Measurements from ENCODE around the gene SLC3A2. TPM values are rescaled to one million over a fixed set of nuclear protein-coding genes. Genes with fewer than 3 reads are reported as not detected.

Gene SLC3A2
- total RNA-seq, 1 donor from 2014 or later: 175 TPM

GRCh38 chr11:62880231-62880802 lies 379 bp upstream of the SLC3A2 start:
- DNase-seq (ENCODE audit: low read depth, low spot score): no peak

- peak; percentile 90 for DNase-seq (ENCODE audit: low read depth, low spot score)
These were observed 1.1 kb downstream of the SLC3A2 start for GRCh38 chr11:62881579-62882430.

- no peak for DNase-seq (ENCODE audit: low read depth, low spot score)
These were observed 1.7 kb downstream of the SLC3A2 start for GRCh38 chr11:62882431-62882749.

DNA sequence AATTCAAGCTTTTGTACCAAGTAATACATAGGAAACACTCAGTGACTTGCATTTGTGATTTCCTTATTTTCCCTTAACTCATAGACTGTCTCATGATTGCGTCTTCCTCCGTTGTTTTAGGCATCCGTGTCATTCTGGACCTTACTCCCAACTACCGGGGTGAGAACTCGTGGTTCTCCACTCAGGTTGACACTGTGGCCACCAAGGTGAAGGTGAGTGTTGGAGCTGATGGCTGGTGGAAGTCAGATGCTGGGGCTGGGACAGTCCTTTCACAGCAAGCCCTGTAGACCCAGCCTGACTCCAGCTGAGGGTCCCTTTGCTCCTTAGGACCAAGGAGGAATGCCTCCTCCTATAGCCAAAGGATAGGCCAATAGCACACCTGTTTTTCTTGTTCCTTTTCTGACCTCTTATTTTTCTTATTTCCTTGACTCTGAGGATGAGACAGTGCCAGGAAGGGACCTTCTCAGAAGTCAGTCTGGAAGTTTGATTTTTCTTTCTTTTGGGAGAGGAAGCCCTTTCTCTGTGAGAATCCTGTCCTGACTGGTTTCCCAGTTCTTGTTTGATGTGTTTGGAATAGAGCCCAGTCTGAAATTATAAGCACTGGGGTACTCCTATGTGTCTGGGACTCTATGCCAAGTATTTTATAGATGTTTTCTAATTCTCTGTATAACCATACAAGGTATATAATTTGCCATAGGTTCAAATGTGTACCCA lies 2.2 kb downstream of the SLC3A2 start:
- DNase-seq (ENCODE audit: low read depth, low spot score): no peak

DNA sequence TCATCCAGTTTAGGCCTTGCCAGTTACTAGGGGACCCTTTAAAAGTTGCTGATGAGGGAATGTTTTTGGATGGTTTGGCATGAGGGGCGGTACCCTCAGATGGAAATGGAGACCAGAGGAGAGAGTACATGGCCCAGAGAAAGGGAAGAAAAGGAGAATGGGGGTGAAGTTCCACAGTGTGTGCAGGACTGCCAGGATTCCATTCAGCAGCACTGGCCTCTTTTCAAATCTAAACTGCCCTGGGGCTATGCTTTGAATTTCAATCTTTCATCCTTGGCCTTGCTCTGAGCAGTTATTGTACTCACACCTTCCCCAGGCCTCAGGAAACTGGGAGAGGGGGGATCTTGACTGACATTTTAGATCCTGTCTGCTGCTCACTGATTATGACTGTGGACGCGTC lies 3.0 kb downstream of the SLC3A2 start:
- no peak for DNase-seq (ENCODE audit: low read depth, low spot score)

GRCh38 chr11:62885137-62885750 lies 4.5 kb downstream of the SLC3A2 start:
- no peak for DNase-seq (ENCODE audit: low read depth, low spot score)

GRCh38 chr11:62888406-62888805 lies 7.7 kb downstream of the SLC3A2 start:
- no peak for DNase-seq (ENCODE audit: low read depth, low spot score)

GRCh38 chr11:62889126-62889483 lies 8.4 kb downstream of the SLC3A2 start:
- DNase-seq (ENCODE audit: low read depth, low spot score): no peak

- peak; percentile 35 for DNase-seq (ENCODE audit: low read depth, low spot score)
These were observed 9.1 kb downstream of the SLC3A2 start for GRCh38 chr11:62889484-62890437.

- no peak for DNase-seq (ENCODE audit: low read depth, low spot score)
These were observed 11.6 kb downstream of the SLC3A2 start for GRCh38 chr11:62892077-62892922.

DNA sequence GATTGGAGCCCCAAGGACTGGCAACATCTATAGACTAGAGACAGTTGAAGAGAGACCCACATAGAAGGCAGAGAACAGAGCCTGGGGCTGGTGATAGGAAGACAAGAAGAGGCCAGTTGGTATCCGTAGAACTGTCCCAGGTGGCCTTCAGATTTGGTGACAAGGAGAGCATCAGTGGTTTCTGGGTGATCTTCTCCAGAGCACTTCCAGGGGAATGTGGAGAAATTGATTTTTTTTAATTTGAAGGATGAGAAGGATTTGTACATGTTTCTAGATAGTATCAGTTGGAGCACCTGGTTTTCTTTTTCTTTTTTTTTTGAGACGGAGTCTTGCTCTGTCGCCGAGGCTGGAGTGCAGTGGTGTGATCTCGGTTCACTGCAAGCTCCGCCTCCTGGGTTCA lies 14.8 kb downstream of the SLC3A2 start:
- no peak for DNase-seq (ENCODE audit: low read depth, low spot score)

- DNase-seq (ENCODE audit: low read depth, low spot score): no peak
These were observed 15.4 kb downstream of the SLC3A2 start for GRCh38 chr11:62896049-62896448.

DNA sequence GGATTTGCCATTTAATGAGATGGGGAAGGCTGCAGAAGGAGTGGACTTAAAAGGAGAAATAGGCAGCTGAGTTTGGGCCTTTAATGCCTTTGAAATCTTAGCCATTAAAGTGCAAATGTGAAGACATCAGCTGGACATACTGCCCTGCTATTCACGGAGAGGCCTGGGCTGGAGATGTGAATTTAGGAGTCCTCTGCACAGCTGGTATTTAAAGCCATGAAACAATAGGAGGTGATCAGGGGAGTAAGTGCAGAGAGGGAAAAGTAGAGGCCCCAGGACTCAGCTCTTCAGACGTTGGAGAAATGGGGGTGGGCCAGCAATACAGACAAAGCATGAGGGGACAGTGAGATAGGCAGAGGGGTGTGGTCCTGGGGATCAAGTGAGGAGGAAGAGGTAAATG lies 16.6 kb downstream of the SLC3A2 start:
- DNase-seq (ENCODE audit: low read depth, low spot score): no peak

DNA sequence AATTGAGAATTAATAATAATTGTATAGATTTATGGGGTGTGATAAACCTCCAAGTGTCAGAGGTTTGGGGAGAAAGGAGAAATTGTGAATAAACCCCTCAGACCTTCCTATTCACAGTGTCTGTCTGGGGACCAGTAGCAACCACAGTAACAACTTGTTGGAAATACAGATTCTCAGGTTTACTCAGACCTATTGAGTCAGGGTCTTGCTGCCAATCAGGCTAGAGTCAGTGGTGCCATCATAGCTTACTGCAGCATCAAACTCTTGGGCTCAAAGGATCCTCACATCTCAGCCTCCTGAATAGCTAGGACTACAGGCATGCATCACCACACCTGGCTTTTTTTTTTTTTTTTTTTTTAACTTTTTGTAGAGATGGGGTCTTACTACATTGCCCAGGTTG lies 17.3 kb downstream of the SLC3A2 start:
- DNase-seq (ENCODE audit: low read depth, low spot score): no peak

GRCh38 chr11:62902932-62903331 lies 22.2 kb downstream of the SLC3A2 start:
- no peak for DNase-seq (ENCODE audit: low read depth, low spot score)

- DNase-seq (ENCODE audit: low read depth, low spot score): no peak
These were observed 24.6 kb downstream of the SLC3A2 start for GRCh38 chr11:62905296-62905695.

DNA sequence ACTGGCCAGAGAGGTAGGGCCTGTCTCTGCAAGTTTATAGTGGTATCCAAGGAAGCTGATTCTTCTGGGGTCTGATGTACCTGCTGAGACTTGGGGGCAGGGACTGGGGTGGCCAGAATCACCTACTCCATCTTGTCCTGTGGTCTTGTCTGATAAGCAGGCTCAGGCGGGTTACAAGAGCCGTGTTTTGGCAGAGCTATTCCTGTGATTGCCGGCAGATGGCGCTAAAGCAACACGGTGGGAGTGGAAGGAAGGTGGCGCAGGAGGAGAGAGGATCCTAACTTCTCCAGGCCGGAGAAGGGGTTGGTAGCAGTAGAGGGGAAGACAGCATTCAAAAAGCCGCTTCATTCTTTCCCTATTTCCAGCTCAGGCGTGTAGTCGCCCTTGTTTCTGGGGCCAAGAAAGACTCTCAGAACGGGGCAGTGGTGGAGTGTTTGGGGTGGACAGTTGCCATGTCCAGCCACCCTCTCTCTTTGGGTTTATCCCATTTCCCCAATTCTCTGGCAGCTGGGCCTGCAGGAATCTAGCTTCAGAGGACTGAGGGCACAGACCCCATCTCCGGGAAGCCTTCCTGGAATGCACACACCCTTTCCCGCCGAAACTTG lies 25.3 kb downstream of the SLC3A2 start:
- peak; percentile 37 for DNase-seq (ENCODE audit: low read depth, low spot score)

DNA sequence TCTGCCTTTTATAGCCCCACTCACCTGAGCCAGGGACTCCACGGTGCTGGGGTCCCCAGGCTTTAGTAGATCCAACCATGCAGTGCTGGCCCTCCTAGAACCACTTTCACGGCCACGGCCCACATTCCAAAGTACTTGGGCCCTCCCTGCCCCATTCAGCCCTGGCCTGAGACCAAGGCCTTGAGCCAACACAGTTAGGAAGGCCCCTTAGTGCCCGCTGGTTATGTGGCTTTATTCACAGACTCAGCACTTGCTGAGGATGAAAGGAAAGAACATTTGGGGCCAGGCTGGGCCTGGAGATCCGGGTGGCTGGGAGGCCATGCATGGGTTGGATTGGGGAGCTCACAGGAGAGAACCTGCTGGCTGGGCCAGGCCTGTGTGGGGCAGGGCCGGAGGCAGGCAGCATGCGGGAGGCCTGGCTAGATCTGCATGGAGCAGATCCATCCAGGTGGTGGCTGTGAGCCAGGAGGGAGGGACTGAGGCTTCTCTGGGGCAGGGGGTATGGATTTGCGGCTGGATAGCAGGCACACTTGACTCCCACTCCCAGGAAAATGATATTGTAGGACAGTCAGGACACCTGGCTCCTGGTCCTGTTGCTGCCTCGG lies 27.9 kb downstream of the SLC3A2 start:
- DNase-seq (ENCODE audit: low read depth, low spot score): no peak

Data from pulmonary artery endothelial cell (primary cell).